GM23248 (cell line): ENCODE results near the gene SPG7.

Experiments
- EZH2 ChIP-seq: fragments of 200-600 bp; sonication (generic); IDR thresholded peaks from 2 replicates; pipeline ENCODE4 v1.6.1; 2018; ENCODE audit warnings: antibody characterized with exemption, mild to moderate bottlenecking; ENCODE audit not compliant: insufficient read depth, poor library complexity, severe bottlenecking
- EZH2phosphoT487 ChIP-seq: fragments of 200-600 bp; sonication (generic); IDR thresholded peaks from 2 replicates; pipeline ENCODE4 v1.6.1; 2018; ENCODE audit warnings: antibody characterized with exemption, moderate library complexity, mild to moderate bottlenecking, low read depth; ENCODE audit not compliant: insufficient read depth

GRCh38 chr16:89511374-89511773 lies 3.2 kb downstream of the SPG7 start:
- TF ChIP-seq EZH2 (no peak), EZH2phosphoT487 (no peak)
